GM12878 (cell line): ENCODE measurements around the gene NAV1. TPM values are rescaled to one million over a fixed set of nuclear protein-coding genes. Genes with fewer than 3 reads are reported as not detected.

Experiments used
- ATAC-seq: fragments of 200-7000 bp; cut with Tn5 transposase; 3 replicates; pipeline ENCODE4 v1.9.1; 2020; ENCODE audit warnings: mild to moderate bottlenecking, moderate library complexity
- BruUV-seq: library from RNA; stranded (reverse); fragments of 400-500 nt; replicated peaks from 2 replicates; lab custom pipeline; 2021; lab: Mats Ljungman, UMichigan
- CTCF ChIA-PET: fragments of 300-600 bp; sonication (Branson Sonifier 250); formaldehyde crosslinking; extraction: SDS; loops from one replicate; lab custom pipeline; 2021; ENCODE audit warnings: inconsistent platforms; lab: Yijun Ruan, JAX
- POLR2A ChIA-PET: fragments of 350-600 bp; formaldehyde crosslinking; extraction: SDS; loops from one replicate; lab custom pipeline; 2021; ENCODE audit warnings: inconsistent platforms; lab: Charles Lee
- RAD21 ChIA-PET: fragments of 300-600 bp; sonication (Branson Sonifier 250); formaldehyde crosslinking; loops from one replicate; lab custom pipeline; 2023; ENCODE audit warnings: antibody characterized with exemption; ENCODE audit not compliant: unreplicated experiment; lab: Charles Lee
- SMC1A ChIA-PET: fragments of 300-600 bp; sonication (Branson Sonifier 250); formaldehyde crosslinking; loops from one replicate; lab custom pipeline; 2023; ENCODE audit not compliant: unreplicated experiment, uncharacterized antibody; lab: Charles Lee
- DNase-seq: peaks from one replicate; pipeline ENCODE4 v3.0.0-alpha.2; 2011; ENCODE audit warnings: low read depth, low spot score
- FAIRE-seq: peaks from 3 replicates; lab custom pipeline; 2011; peaks lifted over from hg19 to GRCh38; lab: Jason Lieb, UNC
- H2AFZ ChIP-seq: 2 replicates; pipeline ENCODE4 v1.6.0; 2011; ENCODE audit warnings: low read depth, low read length, control low read depth; ENCODE audit not compliant: control insufficient read depth
- H3K27ac ChIP-seq: 2 replicates; pipeline ENCODE4 v1.5.1; 2011; ENCODE audit warnings: control low read depth; ENCODE audit not compliant: control insufficient read depth, insufficient read depth
- H3K27me3 ChIP-seq, 2 experiments: replicated peaks in 1 of 2; 2 replicates each; pipeline versions ENCODE4 v1.6.0 to v1.6.1; 2011; ENCODE audit warnings: low read length in 1 of 2; ENCODE audit not compliant: control insufficient read depth in 2 of 2, insufficient read depth in 2 of 2
- H3K36me3 ChIP-seq, 2 experiments: 2 replicates each; pipeline ENCODE4 v1.5.1; 2011; ENCODE audit warnings: low read length in 1 of 2; ENCODE audit not compliant: control insufficient read depth in 2 of 2, insufficient read depth in 2 of 2
- H3K4me1 ChIP-seq: 2 replicates; pipeline ENCODE4 v1.6.1; 2011; ENCODE audit warnings: mild to moderate bottlenecking, low read length, moderate library complexity, mixed read lengths; ENCODE audit not compliant: control insufficient read depth, insufficient read depth
- H3K4me2 ChIP-seq: 2 replicates; pipeline ENCODE4 v1.6.0; 2011; ENCODE audit warnings: control low read depth; ENCODE audit not compliant: control insufficient read depth, insufficient read depth
- H3K4me3 ChIP-seq: fragments of 200-600 bp; sonication (generic); 2 replicates; pipeline ENCODE4 v1.5.1; 2016
- H3K79me2 ChIP-seq: 2 replicates; pipeline ENCODE4 v1.6.0; 2011; ENCODE audit warnings: low read length; ENCODE audit not compliant: control insufficient read depth, insufficient read depth
- H3K9ac ChIP-seq: 2 replicates; pipeline ENCODE4 v1.8.0; 2011; ENCODE audit warnings: low read length, control low read depth, mixed read lengths; ENCODE audit not compliant: control insufficient read depth, insufficient read depth
- H3K9me3 ChIP-seq: replicated peaks from 3 replicates; pipeline ENCODE4 v1.5.1; 2011; ENCODE audit warnings: mild to moderate bottlenecking, low read length; ENCODE audit not compliant: control insufficient read depth, insufficient read depth
- H4K20me1 ChIP-seq: 2 replicates; pipeline ENCODE4 v1.6.0; 2011; ENCODE audit not compliant: control insufficient read depth, insufficient read depth
- HCFC1 ChIP-seq: fragments of 150-350 bp; IDR thresholded peaks from 2 replicates; pipeline ENCODE4 v1.6.1; 2014; ENCODE audit warnings: low read length
- POU2F2 ChIP-seq: IDR thresholded peaks from 3 replicates; pipeline ENCODE4 v1.6.1; 2011; ENCODE audit warnings: low read depth, mild to moderate bottlenecking, low read length, borderline replicate concordance
- RCOR1 ChIP-seq: conservative IDR thresholded peaks from 2 replicates; pipeline ENCODE4 v1.6.1; 2012; ENCODE audit warnings: low read depth, low read length, improper control_type of control experiment
- RELA ChIP-seq: fragments of 450-650 bp; IDR thresholded peaks from 2 replicates; pipeline ENCODE4 v1.8.0; 2014; ENCODE audit warnings: borderline replicate concordance; ENCODE audit not compliant: partially characterized antibody
- STAT3 ChIP-seq: IDR thresholded peaks from 2 replicates; pipeline ENCODE4 v1.6.1; 2011; ENCODE audit warnings: low read depth, low read length, improper control_type of control experiment
- TCF12 ChIP-seq: IDR thresholded peaks from 2 replicates; pipeline ENCODE4 v1.6.1; 2011; ENCODE audit warnings: low read depth, mild to moderate bottlenecking, low read length
- ZNF207 ChIP-seq: fragments of 450-650 bp; IDR thresholded peaks from 2 replicates; pipeline ENCODE4 v1.6.1; 2014; ENCODE audit warnings: antibody characterized with exemption, mild to moderate bottlenecking, borderline replicate concordance
- WGBS: methylation state at CpG from one replicate; pipeline ENCODE4 v1.1.6; 2016; ENCODE audit warnings: low lambda C conversion rate; ENCODE audit not compliant: insufficient replicate concordance, insufficient coverage; ENCODE audit errors: missing lambda C conversion rate; 5-methylcytosine and 5-hydroxymethylcytosine counted together
- in situ Hi-C: fragments of 300-500 bp; cut with MboI; formaldehyde crosslinking; loops from 9 replicates; pipeline ENCODE4 v1.14.3; 2018; ENCODE audit warnings: mixed read lengths
- intact Hi-C: fragments of 100-400 bp; cut with micrococcal nuclease; formaldehyde crosslinking; loops from one replicate; pipeline ENCODE4 v1.14.2; 2022; ENCODE audit not compliant: unreplicated experiment
- polyA plus RNA-seq, 11 experiments: library from polyadenylated mRNA; depleted of rRNA in 4 of 11; unstranded in 6 of 11; stranded (reverse) in 5 of 11; fragments of >200 nt; fragmentation: Nextera tagmentation in 4 of 11; fragmentation: Illumina TruSeq in 1 of 11; extraction: Ambion mirVana in 4 of 11; extraction: Trizol in 1 of 11; gene quantifications; 1 replicate in 1 of 11; 2 replicates in 10 of 11; pipeline versions ENCODE4 v1.2.1 to v1.2.3, GENCODE V29; 2011 to 2016; ENCODE audit warnings: inconsistent platforms in 2 of 11, missing spikeins in 2 of 11, low read depth in 1 of 11
- total RNA-seq, 4 experiments: library from RNA; depleted of rRNA in 3 of 4; stranded (reverse); fragments of >200 nt in 3 of 4; fragmentation: Illumina TruSeq in 1 of 4; extraction: Trizol in 1 of 4; gene quantifications; 2 replicates each; pipeline versions ENCODE4 v1.2.1 to v1.2.3, GENCODE V29; 2013 to 2021
- TF ChIP-seq, protein P1 (sequence below): fragments of 150-350 bp; IDR thresholded peaks from 2 replicates; pipeline ENCODE4 v1.6.1; 2016; ENCODE audit warnings: low read depth, low read length
- TF ChIP-seq, protein P2 (sequence below): fragments of 450-650 bp; conservative IDR thresholded peaks from 2 replicates; pipeline ENCODE4 v1.6.1; 2017; ENCODE audit warnings: mild to moderate bottlenecking, moderate library complexity

The NAV1 gene
- total and polyA plus RNA-seq, 10 of the 15 experiments (the other 5 are each of a cell fraction or from before 2014, with no cell fraction given) = 0.04 to 1.3 (median 0.36) TPM

DNA sequence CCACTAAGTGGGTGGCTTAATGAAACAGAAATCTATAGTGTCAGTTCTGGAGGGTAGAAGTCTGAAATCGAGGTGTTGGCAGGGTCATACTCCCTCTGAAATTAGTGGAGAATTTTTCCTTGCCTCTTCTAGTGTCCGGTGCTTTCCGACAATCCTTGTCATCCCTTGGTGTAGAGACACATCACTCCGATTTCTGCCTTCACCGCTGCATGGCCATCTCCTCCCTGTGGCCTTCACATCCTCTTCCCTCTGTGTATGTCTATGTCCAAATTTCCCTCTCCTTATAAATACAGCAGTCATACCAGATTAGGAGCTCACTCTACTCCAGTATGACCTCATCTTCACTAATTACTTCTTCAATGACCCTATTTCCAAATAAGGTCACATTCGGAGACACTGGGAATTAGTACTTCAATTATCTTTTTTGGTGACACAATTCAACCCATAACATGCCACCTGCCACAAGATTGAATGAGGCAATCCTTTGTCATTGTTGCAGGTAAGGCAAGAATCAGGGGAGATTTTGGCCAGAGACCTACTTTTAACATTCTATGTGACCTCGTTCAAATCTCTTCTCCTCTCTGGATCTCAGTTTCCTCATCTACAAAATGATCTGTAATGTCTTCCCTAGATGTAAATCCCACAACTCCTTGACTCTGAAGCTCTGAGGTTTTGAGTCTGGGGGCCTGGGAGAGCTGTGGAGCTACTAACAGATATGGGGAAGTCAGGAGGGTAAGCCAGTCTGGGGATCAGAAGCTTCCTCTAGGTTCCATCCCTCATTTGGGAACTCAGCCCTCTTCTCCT lies 16.1 kb downstream of the NAV1 start:
- in situ Hi-C loops = no loop called here
- no peak overlapping the region for H3K4me3 ChIP-seq
- no peak for ATAC-seq
- H3K4me2 ChIP-seq = no peak overlapping the region
- H3K27me3 ChIP-seq = peaks cover 0 to 1% of the 10 kb centered on the region in 2 experiments; a peak in 1 of 4 replicates
- no peak overlapping the region for H2AFZ ChIP-seq
- RAD21 ChIA-PET = no interaction called here
- CTCF ChIA-PET = interaction anchor here (0.9 to 2.7 kb wide), 6 partner anchors 11 to 238 kb away, joined by 3 to 9 read pairs (median 4); no protein-coding TSS in a partner anchor
- H3K9ac ChIP-seq = no peak overlapping the region
- POLR2A ChIA-PET = interaction anchor here (0.5 kb wide), 1 partner anchor 413 kb away, joined by 3 read pairs; no protein-coding TSS in a partner anchor
- H4K20me1 ChIP-seq = no peaks in the 10 kb centered on the region
- no TSS peak for BruUV-seq
- WGBS = 65% methylated on average over 7 of the region's 7 CpGs
- no peaks in the 10 kb centered on the region for H3K79me2 ChIP-seq
- no peaks in the 10 kb centered on the region for H3K36me3 ChIP-seq
- no peak overlapping the region for H3K27ac ChIP-seq
- no peak for DNase-seq
- intact Hi-C loops = no loop called here
- H3K9me3 ChIP-seq = no peaks in the 10 kb centered on the region
- no peak for FAIRE-seq
- no peaks in the 10 kb centered on the region for H3K4me1 ChIP-seq
- SMC1A ChIA-PET = interaction anchor here (1.1 to 1.3 kb wide), 2 partner anchors 14 to 252 kb away, joined by 3 to 4 read pairs; no protein-coding TSS in a partner anchor
- TF ChIP-seq RCOR1 (no peak), STAT3 (no peak), RELA (no peak), POU2F2 (no peak), TCF12 (no peak), HCFC1 (no peak), ZNF207 (no peak)
- TF ChIP-seq, protein P1, sequence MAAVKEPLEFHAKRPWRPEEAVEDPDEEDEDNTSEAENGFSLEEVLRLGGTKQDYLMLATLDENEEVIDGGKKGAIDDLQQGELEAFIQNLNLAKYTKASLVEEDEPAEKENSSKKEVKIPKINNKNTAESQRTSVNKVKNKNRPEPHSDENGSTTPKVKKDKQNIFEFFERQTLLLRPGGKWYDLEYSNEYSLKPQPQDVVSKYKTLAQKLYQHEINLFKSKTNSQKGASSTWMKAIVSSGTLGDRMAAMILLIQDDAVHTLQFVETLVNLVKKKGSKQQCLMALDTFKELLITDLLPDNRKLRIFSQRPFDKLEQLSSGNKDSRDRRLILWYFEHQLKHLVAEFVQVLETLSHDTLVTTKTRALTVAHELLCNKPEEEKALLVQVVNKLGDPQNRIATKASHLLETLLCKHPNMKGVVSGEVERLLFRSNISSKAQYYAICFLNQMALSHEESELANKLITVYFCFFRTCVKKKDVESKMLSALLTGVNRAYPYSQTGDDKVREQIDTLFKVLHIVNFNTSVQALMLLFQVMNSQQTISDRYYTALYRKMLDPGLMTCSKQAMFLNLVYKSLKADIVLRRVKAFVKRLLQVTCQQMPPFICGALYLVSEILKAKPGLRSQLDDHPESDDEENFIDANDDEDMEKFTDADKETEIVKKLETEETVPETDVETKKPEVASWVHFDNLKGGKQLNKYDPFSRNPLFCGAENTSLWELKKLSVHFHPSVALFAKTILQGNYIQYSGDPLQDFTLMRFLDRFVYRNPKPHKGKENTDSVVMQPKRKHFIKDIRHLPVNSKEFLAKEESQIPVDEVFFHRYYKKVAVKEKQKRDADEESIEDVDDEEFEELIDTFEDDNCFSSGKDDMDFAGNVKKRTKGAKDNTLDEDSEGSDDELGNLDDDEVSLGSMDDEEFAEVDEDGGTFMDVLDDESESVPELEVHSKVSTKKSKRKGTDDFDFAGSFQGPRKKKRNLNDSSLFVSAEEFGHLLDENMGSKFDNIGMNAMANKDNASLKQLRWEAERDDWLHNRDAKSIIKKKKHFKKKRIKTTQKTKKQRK = no peak
- TF ChIP-seq, protein P2, sequence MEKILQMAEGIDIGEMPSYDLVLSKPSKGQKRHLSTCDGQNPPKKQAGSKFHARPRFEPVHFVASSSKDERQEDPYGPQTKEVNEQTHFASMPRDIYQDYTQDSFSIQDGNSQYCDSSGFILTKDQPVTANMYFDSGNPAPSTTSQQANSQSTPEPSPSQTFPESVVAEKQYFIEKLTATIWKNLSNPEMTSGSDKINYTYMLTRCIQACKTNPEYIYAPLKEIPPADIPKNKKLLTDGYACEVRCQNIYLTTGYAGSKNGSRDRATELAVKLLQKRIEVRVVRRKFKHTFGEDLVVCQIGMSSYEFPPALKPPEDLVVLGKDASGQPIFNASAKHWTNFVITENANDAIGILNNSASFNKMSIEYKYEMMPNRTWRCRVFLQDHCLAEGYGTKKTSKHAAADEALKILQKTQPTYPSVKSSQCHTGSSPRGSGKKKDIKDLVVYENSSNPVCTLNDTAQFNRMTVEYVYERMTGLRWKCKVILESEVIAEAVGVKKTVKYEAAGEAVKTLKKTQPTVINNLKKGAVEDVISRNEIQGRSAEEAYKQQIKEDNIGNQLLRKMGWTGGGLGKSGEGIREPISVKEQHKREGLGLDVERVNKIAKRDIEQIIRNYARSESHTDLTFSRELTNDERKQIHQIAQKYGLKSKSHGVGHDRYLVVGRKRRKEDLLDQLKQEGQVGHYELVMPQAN = no peak
